Activated CD8-positive, alpha-beta T cell treated with anti-CD3 and anti-CD28 coated beads for 36 hours (primary cell): ENCODE measurements around the gene TRPC3. TPM values are rescaled to one million over a fixed set of nuclear protein-coding genes. Genes with fewer than 3 reads are reported as not detected.

Experiments used
- ATAC-seq: fragments of 200-7000 bp; cut with Tn5 transposase; one replicate; pipeline ENCODE4 v1.10.0; 2021; ENCODE audit warnings: mild to moderate bottlenecking, moderate library complexity
- CTCF ChIA-PET: fragments of 350-600 bp; sonication (Branson Sonifier 250); formaldehyde crosslinking; loops from one replicate; lab custom pipeline; 2021; ENCODE audit warnings: antibody characterized with exemption; lab: Charles Lee
- POLR2A ChIA-PET: fragments of 350-600 bp; sonication (Branson Sonifier 250); formaldehyde crosslinking; loops from one replicate; lab custom pipeline; 2021; ENCODE audit warnings: antibody characterized with exemption; lab: Charles Lee
- DNase-seq: peaks from one replicate; pipeline ENCODE4 v3.0.0-alpha.2; 2020
- H3K27ac Mint-ChIP-seq: one replicate; pipeline ENCODE4 v1.8.0; 2021; ENCODE audit warnings: mild to moderate bottlenecking, mixed read lengths
- H3K27me3 Mint-ChIP-seq: one replicate; pipeline ENCODE4 v1.8.0; 2021; ENCODE audit warnings: mixed read lengths
- H3K36me3 Mint-ChIP-seq: one replicate; pipeline ENCODE4 v1.8.0; 2021; ENCODE audit warnings: low read depth, mixed read lengths
- H3K4me1 Mint-ChIP-seq: one replicate; pipeline ENCODE4 v1.8.0; 2021; ENCODE audit warnings: low read depth, mixed read lengths
- H3K4me3 Mint-ChIP-seq: one replicate; pipeline ENCODE4 v1.8.0; 2021; ENCODE audit warnings: mild to moderate bottlenecking, moderate library complexity, mixed read lengths
- H3K9me3 Mint-ChIP-seq: one replicate; pipeline ENCODE4 v1.8.0; 2021; ENCODE audit warnings: mixed read lengths
- intact Hi-C: fragments of 100-400 bp; cut with micrococcal nuclease; formaldehyde crosslinking; loops from one replicate; pipeline ENCODE4 v1.10.0; 2022
- total RNA-seq, 2 experiments: library from RNA; stranded (reverse); gene quantifications; one replicate each; pipeline ENCODE4 v1.2.3, GENCODE V29; 2021
- TF ChIP-seq, protein P1 (sequence below): fragments of 200-600 bp; IDR thresholded peaks from one replicate; pipeline ENCODE4 v1.8.0; 2022; ENCODE audit warnings: antibody characterized with exemption, mild to moderate bottlenecking

TRPC3 gene
- total RNA-seq, 2 experiments from 2014 or later = 0.13 to 0.16 TPM

DNA sequence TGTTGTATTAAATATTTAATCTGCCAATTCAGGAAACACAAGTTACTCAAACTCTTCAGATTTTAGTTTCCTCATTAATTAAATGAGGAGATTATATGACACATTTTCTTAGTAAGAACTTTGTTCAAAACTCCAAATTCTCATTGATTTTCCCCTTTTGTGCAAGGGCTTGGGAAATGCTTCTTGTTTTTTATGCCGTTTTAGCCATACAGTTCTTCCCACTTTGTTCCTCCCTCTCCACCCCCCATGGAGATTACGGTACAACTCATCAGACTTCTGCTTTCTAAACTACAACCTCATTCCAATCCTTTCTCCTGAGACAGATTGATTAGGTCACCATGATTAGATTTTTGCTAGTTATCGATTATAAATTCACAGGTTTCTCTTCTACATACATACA, 70.7 kb downstream of the TRPC3 start:
- Mint-ChIP-seq H3K36me3 (no peaks in the 10 kb centered on the region), H3K27me3 (peaks cover 39% of the 10 kb centered on the region), H3K27ac (no peak overlapping the region), H3K4me3 (no peak overlapping the region), H3K4me1 (peaks cover 2% of the 10 kb centered on the region), H3K9me3 (no peaks in the 10 kb centered on the region)
- CTCF ChIA-PET = interaction anchor here (4.5 kb wide), 1 partner anchor 19 kb away, joined by 27 read pairs; no protein-coding TSS in a partner anchor
- DNase-seq = no peak
- POLR2A ChIA-PET = no interaction called here
- TF ChIP-seq, protein P1, sequence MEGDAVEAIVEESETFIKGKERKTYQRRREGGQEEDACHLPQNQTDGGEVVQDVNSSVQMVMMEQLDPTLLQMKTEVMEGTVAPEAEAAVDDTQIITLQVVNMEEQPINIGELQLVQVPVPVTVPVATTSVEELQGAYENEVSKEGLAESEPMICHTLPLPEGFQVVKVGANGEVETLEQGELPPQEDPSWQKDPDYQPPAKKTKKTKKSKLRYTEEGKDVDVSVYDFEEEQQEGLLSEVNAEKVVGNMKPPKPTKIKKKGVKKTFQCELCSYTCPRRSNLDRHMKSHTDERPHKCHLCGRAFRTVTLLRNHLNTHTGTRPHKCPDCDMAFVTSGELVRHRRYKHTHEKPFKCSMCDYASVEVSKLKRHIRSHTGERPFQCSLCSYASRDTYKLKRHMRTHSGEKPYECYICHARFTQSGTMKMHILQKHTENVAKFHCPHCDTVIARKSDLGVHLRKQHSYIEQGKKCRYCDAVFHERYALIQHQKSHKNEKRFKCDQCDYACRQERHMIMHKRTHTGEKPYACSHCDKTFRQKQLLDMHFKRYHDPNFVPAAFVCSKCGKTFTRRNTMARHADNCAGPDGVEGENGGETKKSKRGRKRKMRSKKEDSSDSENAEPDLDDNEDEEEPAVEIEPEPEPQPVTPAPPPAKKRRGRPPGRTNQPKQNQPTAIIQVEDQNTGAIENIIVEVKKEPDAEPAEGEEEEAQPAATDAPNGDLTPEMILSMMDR = no peak
- intact Hi-C loops = no loop called here
- no peak for ATAC-seq

DNA sequence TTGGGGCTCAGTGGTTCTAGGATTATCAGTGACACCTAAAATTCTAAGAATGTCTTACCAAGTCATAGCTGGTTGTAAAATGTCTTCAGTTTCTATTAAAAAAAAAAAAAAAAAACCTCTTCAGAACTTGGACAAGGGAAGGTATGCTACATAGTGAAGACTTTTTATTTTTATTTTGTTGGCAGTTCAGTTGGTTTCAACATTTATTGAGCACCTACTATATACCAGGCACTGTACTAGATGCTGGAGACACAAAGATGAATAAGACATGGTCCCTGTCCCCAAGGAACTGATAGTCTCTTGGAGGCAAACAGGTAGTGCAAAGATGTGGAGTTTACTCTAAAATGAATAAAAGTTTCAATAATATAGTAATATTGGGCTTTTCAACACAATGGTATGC, 72.7 kb downstream of the TRPC3 start:
- Mint-ChIP-seq H3K4me1 (no peaks in the 10 kb centered on the region), H3K4me3 (no peak overlapping the region), H3K9me3 (no peaks in the 10 kb centered on the region), H3K27ac (no peak overlapping the region), H3K27me3 (peaks cover 39% of the 10 kb centered on the region), H3K36me3 (no peaks in the 10 kb centered on the region)
- CTCF ChIA-PET = interaction anchor here (0.7 to 1.4 kb wide), 2 partner anchors 21 to 61 kb away, joined by 4 to 5 read pairs; no protein-coding TSS in a partner anchor
- TF ChIP-seq, protein P1 = no peak
- ATAC-seq (no peak), DNase-seq (no peak)
- POLR2A ChIA-PET = no interaction called here
- intact Hi-C loops = no loop called here

DNA sequence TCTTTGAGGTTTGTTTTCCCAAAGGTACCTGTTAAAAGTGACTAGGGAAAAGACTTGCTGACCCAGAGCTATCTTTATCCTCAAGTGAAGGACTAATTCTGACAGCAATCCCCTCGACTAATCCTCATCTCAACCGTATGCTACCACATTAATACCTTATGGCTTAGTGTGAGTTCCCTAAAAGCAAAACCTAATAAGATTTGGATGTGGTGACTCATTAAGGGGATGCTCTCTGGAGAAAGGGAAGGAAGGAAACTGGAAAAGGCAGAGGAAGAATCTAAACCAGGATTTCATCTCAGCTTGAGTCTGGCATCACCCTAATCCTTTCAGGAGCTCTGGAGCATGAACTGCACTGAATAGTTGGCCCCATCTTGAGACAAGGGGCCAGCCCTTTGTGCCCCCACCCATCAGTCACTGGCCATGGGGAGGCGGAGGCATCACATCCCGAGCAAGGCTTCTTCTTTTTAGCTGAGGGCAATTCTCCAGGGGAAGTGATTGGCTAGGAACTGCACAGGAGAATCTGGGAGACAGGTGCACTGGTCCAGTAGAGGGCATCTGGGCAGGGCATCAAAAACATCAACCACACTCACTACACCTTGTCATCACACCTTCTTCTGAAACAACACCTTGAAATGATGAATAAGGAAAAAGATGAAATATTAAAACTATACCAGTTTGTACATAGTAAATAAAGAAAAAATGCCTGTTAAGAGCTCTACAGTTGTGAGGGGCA, 74.7 kb downstream of the TRPC3 start:
- H3K4me3 Mint-ChIP-seq = no peak overlapping the region
- H3K36me3 Mint-ChIP-seq = no peaks in the 10 kb centered on the region
- H3K27ac Mint-ChIP-seq = no peak overlapping the region
- ChIA-PET POLR2A (interaction anchor here (0.6 kb wide), 1 partner anchor 1199 kb away, joined by 3 read pairs; no protein-coding TSS in a partner anchor), CTCF (no interaction called here)
- DNase-seq (no peak), ATAC-seq (no peak)
- intact Hi-C loops = no loop called here
- no peaks in the 10 kb centered on the region for H3K9me3 Mint-ChIP-seq
- H3K4me1 Mint-ChIP-seq = peaks cover 2% of the 10 kb centered on the region
- TF ChIP-seq, protein P1 = no peak
- H3K27me3 Mint-ChIP-seq = peaks cover 35% of the 10 kb centered on the region

DNA sequence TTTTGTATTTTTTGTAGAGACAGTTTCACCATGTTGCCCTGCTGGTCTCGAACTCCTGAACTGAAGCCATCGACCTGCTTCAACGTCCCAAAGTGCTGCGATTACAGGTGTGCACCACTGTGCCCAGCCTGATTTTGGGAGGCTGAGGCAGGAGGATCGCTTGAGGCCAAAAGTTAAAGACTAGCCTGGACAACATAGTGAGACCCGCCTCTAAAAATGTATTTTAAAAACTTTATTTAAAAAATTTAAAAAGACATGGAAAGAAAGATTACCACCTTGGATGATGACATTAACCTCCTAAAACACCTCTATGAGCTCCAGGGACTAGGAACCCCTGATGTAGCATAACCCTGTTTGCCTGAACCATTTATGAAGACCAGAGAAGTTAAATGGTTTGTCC, 75.8 kb downstream of the TRPC3 start:
- ATAC-seq (no peak), DNase-seq (no peak)
- Mint-ChIP-seq H3K9me3 (no peaks in the 10 kb centered on the region), H3K27ac (no peak overlapping the region), H3K4me3 (no peak overlapping the region), H3K27me3 (peaks cover 30% of the 10 kb centered on the region), H3K36me3 (no peaks in the 10 kb centered on the region), H3K4me1 (peaks cover 3% of the 10 kb centered on the region)
- intact Hi-C loops = no loop called here
- ChIA-PET POLR2A (no interaction called here), CTCF (no interaction called here)
- TF ChIP-seq, protein P1 = no peak

DNA sequence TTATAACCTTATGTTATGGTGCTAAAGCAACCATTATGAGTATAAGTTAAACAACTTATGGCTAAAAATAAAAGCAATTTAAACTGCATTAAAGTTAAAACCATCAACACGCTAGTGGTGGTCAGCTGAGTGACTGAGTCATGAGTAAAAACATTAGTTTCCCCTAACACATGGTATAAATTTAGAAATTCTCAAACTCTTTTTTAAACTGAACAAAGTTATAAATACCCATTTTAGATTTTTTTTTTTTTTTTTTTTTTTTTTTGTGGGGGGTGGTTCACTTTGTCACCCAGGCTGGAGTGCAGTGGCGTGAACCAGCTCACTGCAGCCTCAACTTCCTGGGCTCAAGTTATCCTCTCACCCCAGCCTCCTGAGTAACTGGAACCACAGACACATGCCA, 76.2 kb downstream of the TRPC3 start:
- TF ChIP-seq, protein P1 = no peak
- no peak for ATAC-seq
- ChIA-PET CTCF (no interaction called here), POLR2A (no interaction called here)
- intact Hi-C loops = no loop called here
- H3K36me3 Mint-ChIP-seq = no peaks in the 10 kb centered on the region
- H3K27me3 Mint-ChIP-seq = peaks cover 27% of the 10 kb centered on the region
- no peak overlapping the region for H3K27ac Mint-ChIP-seq
- peaks cover 6% of the 10 kb centered on the region for H3K4me1 Mint-ChIP-seq
- no peaks in the 10 kb centered on the region for H3K9me3 Mint-ChIP-seq
- DNase-seq = no peak
- H3K4me3 Mint-ChIP-seq = no peak overlapping the region
